GM12801 (cell line): ENCODE results near the gene KCTD10.

Source experiments
- CTCF ChIP-seq: IDR thresholded peaks from one replicate; pipeline ENCODE4 v1.5.1; 2011; ENCODE audit warnings: control low read depth; ENCODE audit not compliant: insufficient read length; ENCODE audit errors: extremely low read depth

KCTD10 gene

GRCh38 chr12:109423392-109423791, 53.7 kb downstream of the KCTD10 start:
- TF ChIP-seq CTCF = no peak

DNA sequence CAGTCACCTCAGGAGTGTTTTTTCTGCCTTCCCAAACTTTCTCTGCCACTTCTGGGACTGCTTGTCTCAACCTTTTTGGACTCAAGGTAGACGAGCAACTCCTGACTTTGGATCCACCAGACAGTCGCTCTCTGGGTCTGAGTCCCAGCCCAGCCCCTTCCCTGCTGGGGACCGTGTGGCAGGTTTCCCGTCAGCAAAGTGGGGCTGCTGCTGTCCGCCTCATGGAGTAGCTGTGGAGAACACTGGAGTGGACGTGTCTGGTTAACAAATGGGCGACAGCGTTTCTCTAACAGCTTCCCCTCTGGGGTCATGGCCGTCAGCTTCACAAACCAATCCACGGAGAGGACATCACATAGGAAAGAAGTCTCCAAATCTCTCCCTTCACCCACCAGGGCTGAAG, 54.8 kb downstream of the KCTD10 start:
- TF ChIP-seq CTCF = no peak

GRCh38 chr12:109421355-109422087, 55.6 kb downstream of the KCTD10 start:
- no peak for TF ChIP-seq CTCF

GRCh38 chr12:109418848-109419480, 58.1 kb downstream of the KCTD10 start:
- no peak for TF ChIP-seq CTCF
